Measurements from ENCODE around the gene NUDT17. TPM values are rescaled to one million over a fixed set of nuclear protein-coding genes. Genes with fewer than 3 reads are reported as not detected.
A peak's percentile ranks its signal among the peaks of the same experiment; 100 is the strongest.

NUDT17 gene
- total RNA-seq, 1 experiment from 2014 or later = 1.2 TPM

- Histone ChIP-seq H3K36me3 (no peaks in the 10 kb centered on the region), H3K9me3 (replicated peaks) (no peaks in the 10 kb centered on the region), H3K27ac (peak overlapping the region; percentile 77), H3K4me1 (peaks cover 22% of the 10 kb centered on the region), H3K4me3 (peak overlapping the region; percentile 14), H3K27me3 (no peaks in the 10 kb centered on the region)
- peak; percentile 97 to 98 for DNase-seq
Observed at GRCh38 chr1:145891587-145892485, 46.4 kb downstream of the NUDT17 start.

- no peak for DNase-seq
- Histone ChIP-seq H3K36me3 (no peaks in the 10 kb centered on the region), H3K27ac (peak overlapping the region; percentile 77), H3K27me3 (no peaks in the 10 kb centered on the region), H3K4me1 (peaks cover 22% of the 10 kb centered on the region), H3K9me3 (replicated peaks) (no peaks in the 10 kb centered on the region), H3K4me3 (peak overlapping the region; percentile 14)
Observed at GRCh38 chr1:145892486-145893087, 47.2 kb downstream of the NUDT17 start.

GRCh38 chr1:145893306-145894055, 48.1 kb downstream of the NUDT17 start:
- Histone ChIP-seq H3K36me3 (no peaks in the 10 kb centered on the region), H3K27me3 (no peaks in the 10 kb centered on the region), H3K4me3 (no peak overlapping the region), H3K4me1 (peaks cover 22% of the 10 kb centered on the region), H3K9me3 (replicated peaks) (no peaks in the 10 kb centered on the region), H3K27ac (no peak overlapping the region)
- no peak for DNase-seq

GRCh38 chr1:145895471-145895870, 50.0 kb downstream of the NUDT17 start:
- H3K27ac ChIP-seq = no peak overlapping the region
- H3K4me1 ChIP-seq = peaks cover 22% of the 10 kb centered on the region
- no peak for DNase-seq
- no peaks in the 10 kb centered on the region for H3K9me3 ChIP-seq (replicated peaks)
- H3K36me3 ChIP-seq = no peaks in the 10 kb centered on the region
- no peak overlapping the region for H3K4me3 ChIP-seq
- no peaks in the 10 kb centered on the region for H3K27me3 ChIP-seq

GRCh38 chr1:145897969-145898368, 52.5 kb downstream of the NUDT17 start:
- Histone ChIP-seq H3K4me3 (no peak overlapping the region), H3K27ac (no peak overlapping the region), H3K36me3 (no peaks in the 10 kb centered on the region), H3K9me3 (replicated peaks) (no peaks in the 10 kb centered on the region), H3K27me3 (no peaks in the 10 kb centered on the region), H3K4me1 (peaks cover 3% of the 10 kb centered on the region)
- DNase-seq = no peak

Other genes starting within 250 kb of the NUDT17 start
- 29.3 and 32.3 TPM in 2 replicates for gene GPR89A, start 237.6 kb upstream of the NUDT17 start, total RNA-seq (2014; rRNA removed; shearing (Covaris generic))
- 1.6 and 2.8 TPM in 2 replicates for gene PDZK1, start 138.3 kb upstream of the NUDT17 start, total RNA-seq (2014; rRNA removed; shearing (Covaris generic))
- gene CD160, start 126.1 kb upstream of the NUDT17 start, total RNA-seq (2014; rRNA removed; shearing (Covaris generic)) = not detected in 2 replicates
- 9.0 and 10.0 TPM in 2 replicates for gene RNF115, start 21.5 kb upstream of the NUDT17 start, total RNA-seq (2014; rRNA removed; shearing (Covaris generic))
- gene POLR3C, start 21.4 kb upstream of the NUDT17 start, total RNA-seq (2014; rRNA removed; shearing (Covaris generic)) = 27.4 and 28.5 TPM in 2 replicates
- gene PIAS3, start 13.5 kb downstream of the NUDT17 start, total RNA-seq (2014; rRNA removed; shearing (Covaris generic)) = 18.8 and 19.7 TPM in 2 replicates
- not detected in 2 replicates for gene ANKRD35, start 40.2 kb downstream of the NUDT17 start, total RNA-seq (2014; rRNA removed; shearing (Covaris generic))
- gene ITGA10, start 64.4 kb downstream of the NUDT17 start, total RNA-seq (2014; rRNA removed; shearing (Covaris generic)) = 0.15 and 0.16 TPM in 2 replicates
- 19.5 and 21.2 TPM in 2 replicates for gene PEX11B, start 73.1 kb downstream of the NUDT17 start, total RNA-seq (2014; rRNA removed; shearing (Covaris generic))
- 232 and 246 TPM in 2 replicates for gene RBM8A, start 81.9 kb downstream of the NUDT17 start, total RNA-seq (2014; rRNA removed; shearing (Covaris generic))
- 33.4 and 35.6 TPM in 2 replicates for gene LIX1L, start 112.4 kb downstream of the NUDT17 start, total RNA-seq (2014; rRNA removed; shearing (Covaris generic))
- gene ANKRD34A, start 118.9 kb downstream of the NUDT17 start, total RNA-seq (2014; rRNA removed; shearing (Covaris generic)) = 0.69 and 0.84 TPM in 2 replicates
- gene POLR3GL, start 119.1 kb downstream of the NUDT17 start, total RNA-seq (2014; rRNA removed; shearing (Covaris generic)) = 16.7 and 18.4 TPM in 2 replicates
- 161 and 177 TPM in 2 replicates for gene TXNIP, start 150.9 kb downstream of the NUDT17 start, total RNA-seq (2014; rRNA removed; shearing (Covaris generic))
- gene HJV, start 176.1 kb downstream of the NUDT17 start, total RNA-seq (2014; rRNA removed; shearing (Covaris generic)) = 0.10 TPM in 2 replicates

All from SJCRH30 (cell line).